Panc1 (cell line): ENCODE measurements around the gene SUPT5H. TPM values are rescaled to one million over a fixed set of nuclear protein-coding genes. Genes with fewer than 3 reads are reported as not detected.

Experiments used
- ATAC-seq: fragments of 200-7000 bp; cut with Tn5 transposase; 2 replicates; pipeline ENCODE4 v1.9.1; 2020; ENCODE audit warnings: mild to moderate bottlenecking, moderate library complexity
- BruUV-seq: library from RNA; stranded (reverse); fragments of 400-500 nt; replicated peaks from 2 replicates; lab custom pipeline; 2021; lab: Mats Ljungman, UMichigan
- CTCF ChIA-PET: fragments of 300-600 bp; sonication (Branson Sonifier 250); formaldehyde crosslinking; loops from one replicate; lab custom pipeline; 2022; ENCODE audit warnings: antibody characterized with exemption; lab: Charles Lee
- POLR2A ChIA-PET: fragments of 300-600 bp; sonication (Branson Sonifier 250); formaldehyde crosslinking; loops from one replicate; lab custom pipeline; 2022; ENCODE audit warnings: antibody characterized with exemption; lab: Charles Lee
- DNase-seq: peaks from one replicate; pipeline ENCODE4 v3.0.0-alpha.2; 2010; ENCODE audit warnings: low read depth, low spot score
- H3K27ac ChIP-seq: 2 replicates; pipeline ENCODE4 v1.5.1; 2011; ENCODE audit warnings: mild to moderate bottlenecking, low read length, inconsistent platforms
- H3K27me3 ChIP-seq: fragments of 200-500 bp; sonication (Bioruptor generic); 2 replicates; pipeline ENCODE4 v1.6.0; 2014; ENCODE audit warnings: low read length, inconsistent platforms; ENCODE audit not compliant: control insufficient read depth, insufficient read depth
- H3K36me3 ChIP-seq: fragments of 200-500 bp; sonication (Bioruptor generic); 2 replicates; pipeline ENCODE4 v1.5.1; 2014; ENCODE audit warnings: inconsistent platforms, mild to moderate bottlenecking, low read length, moderate library complexity; ENCODE audit not compliant: control insufficient read depth, insufficient read depth
- H3K4me1 ChIP-seq: 2 replicates; pipeline ENCODE4 v1.5.1; 2011; ENCODE audit warnings: inconsistent platforms, mild to moderate bottlenecking, low read length, moderate library complexity; ENCODE audit not compliant: control insufficient read depth, insufficient read depth
- H3K4me3 ChIP-seq, 2 experiments: 2 replicates each; pipeline ENCODE4 v1.5.1; 2011 to 2012; ENCODE audit warnings: low read depth in 2 of 2, low read length in 2 of 2, mild to moderate bottlenecking in 2 of 2, inconsistent platforms in 1 of 2, moderate library complexity in 1 of 2
- H3K9me3 ChIP-seq: fragments of 200-500 bp; sonication (Bioruptor generic); 2 replicates; pipeline ENCODE4 v1.5.1; 2014; ENCODE audit warnings: low read depth, mild to moderate bottlenecking, inconsistent platforms, low read length, moderate library complexity; ENCODE audit not compliant: control insufficient read depth, insufficient read depth
- CTCF ChIP-seq: fragments of 450-650 bp; IDR thresholded peaks from 2 replicates; pipeline ENCODE4 v1.5.1; 2017; ENCODE audit warnings: mild to moderate bottlenecking
- POLR2AphosphoS5 ChIP-seq: IDR thresholded peaks from 2 replicates; pipeline ENCODE4 v1.6.1; 2012; ENCODE audit warnings: mild to moderate bottlenecking, low read depth, low read length, moderate library complexity
- SIN3A ChIP-seq: IDR thresholded peaks from 2 replicates; pipeline ENCODE4 v1.6.1; 2012; ENCODE audit warnings: low read depth, mild to moderate bottlenecking, low read length, moderate library complexity, borderline replicate concordance; ENCODE audit not compliant: insufficient read depth
- TCF7L2 ChIP-seq: IDR thresholded peaks from 2 replicates; pipeline ENCODE4 v1.6.1; 2011; ENCODE audit warnings: mild to moderate bottlenecking, low read depth, low read length, inconsistent platforms
- in situ Hi-C: cut with HindIII; loops from 2 replicates; pipeline ENCODE4 v1.10.0; 2016; ENCODE audit warnings: low sequenced_read_pairs, low pct_unique_long_range_greater_than_20kb
- intact Hi-C: fragments of 100-400 bp; cut with micrococcal nuclease; formaldehyde crosslinking; loops from one replicate; pipeline ENCODE4 v1.10.0; 2022; ENCODE audit not compliant: unreplicated experiment
- total RNA-seq: library from RNA; stranded (reverse); gene quantifications from one replicate; pipeline ENCODE4 v1.2.1, GENCODE V29; 2021; ENCODE audit not compliant: unreplicated experiment
- TF ChIP-seq, protein P1 (sequence below), 2 experiments: IDR thresholded peaks; 2 replicates each; pipeline ENCODE4 v1.6.1; 2011 to 2012; ENCODE audit warnings: low read depth in 2 of 2, control low read depth in 1 of 2, low read length in 1 of 2, mild to moderate bottlenecking in 1 of 2, moderate library complexity in 1 of 2; ENCODE audit not compliant: insufficient read depth in 1 of 2

Gene SUPT5H
- total RNA-seq, 1 experiment from 2014 or later: 1,614 TPM

GRCh38 chr19:39463403-39463802 lies 18.0 kb downstream of the SUPT5H start:
- Histone ChIP-seq H3K4me3 (no peak overlapping the region), H3K27me3 (no peaks in the 10 kb centered on the region), H3K4me1 (no peaks in the 10 kb centered on the region), H3K9me3 (no peaks in the 10 kb centered on the region), H3K27ac (no peak overlapping the region), H3K36me3 (peaks cover 73% of the 10 kb centered on the region)
- in situ Hi-C loops: no loop called here
- no TSS peak for BruUV-seq
- TF ChIP-seq POLR2AphosphoS5 (no peak), SIN3A (no peak), CTCF (no peak), TCF7L2 (no peak)
- TF ChIP-seq, protein P1, sequence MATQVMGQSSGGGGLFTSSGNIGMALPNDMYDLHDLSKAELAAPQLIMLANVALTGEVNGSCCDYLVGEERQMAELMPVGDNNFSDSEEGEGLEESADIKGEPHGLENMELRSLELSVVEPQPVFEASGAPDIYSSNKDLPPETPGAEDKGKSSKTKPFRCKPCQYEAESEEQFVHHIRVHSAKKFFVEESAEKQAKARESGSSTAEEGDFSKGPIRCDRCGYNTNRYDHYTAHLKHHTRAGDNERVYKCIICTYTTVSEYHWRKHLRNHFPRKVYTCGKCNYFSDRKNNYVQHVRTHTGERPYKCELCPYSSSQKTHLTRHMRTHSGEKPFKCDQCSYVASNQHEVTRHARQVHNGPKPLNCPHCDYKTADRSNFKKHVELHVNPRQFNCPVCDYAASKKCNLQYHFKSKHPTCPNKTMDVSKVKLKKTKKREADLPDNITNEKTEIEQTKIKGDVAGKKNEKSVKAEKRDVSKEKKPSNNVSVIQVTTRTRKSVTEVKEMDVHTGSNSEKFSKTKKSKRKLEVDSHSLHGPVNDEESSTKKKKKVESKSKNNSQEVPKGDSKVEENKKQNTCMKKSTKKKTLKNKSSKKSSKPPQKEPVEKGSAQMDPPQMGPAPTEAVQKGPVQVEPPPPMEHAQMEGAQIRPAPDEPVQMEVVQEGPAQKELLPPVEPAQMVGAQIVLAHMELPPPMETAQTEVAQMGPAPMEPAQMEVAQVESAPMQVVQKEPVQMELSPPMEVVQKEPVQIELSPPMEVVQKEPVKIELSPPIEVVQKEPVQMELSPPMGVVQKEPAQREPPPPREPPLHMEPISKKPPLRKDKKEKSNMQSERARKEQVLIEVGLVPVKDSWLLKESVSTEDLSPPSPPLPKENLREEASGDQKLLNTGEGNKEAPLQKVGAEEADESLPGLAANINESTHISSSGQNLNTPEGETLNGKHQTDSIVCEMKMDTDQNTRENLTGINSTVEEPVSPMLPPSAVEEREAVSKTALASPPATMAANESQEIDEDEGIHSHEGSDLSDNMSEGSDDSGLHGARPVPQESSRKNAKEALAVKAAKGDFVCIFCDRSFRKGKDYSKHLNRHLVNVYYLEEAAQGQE (IDR thresholded peaks at IDR 0.05; ENCODE audit: insufficient read depth in 1 of 2, low read depth in 2 of 2, low read length in 1 of 2): no peak
- POLR2A ChIA-PET: interaction anchor here (0.7 to 2.0 kb wide), 7 partner anchors 18 to 898 kb away, joined by 3 to 16 read pairs (median 7); partner anchors contain the start of genes DLL3, RPS16 and SUPT5H
- intact Hi-C loops: no loop called here
- ATAC-seq (no peak), DNase-seq (no peak)
- CTCF ChIA-PET: interaction anchor here (0.6 to 4.7 kb wide), 7 partner anchors 10 to 451 kb away, joined by 3 to 57 read pairs (median 6); partner anchors contain the start of genes DLL3 and SUPT5H

GRCh38 chr19:39465956-39466747 lies 20.8 kb downstream of the SUPT5H start:
- no peaks in the 10 kb centered on the region for H3K4me1 ChIP-seq
- no TSS peak for BruUV-seq
- H3K27ac ChIP-seq: no peak overlapping the region
- H3K4me3 ChIP-seq: no peak overlapping the region
- ATAC-seq: no peak
- intact Hi-C loops: no loop called here
- H3K9me3 ChIP-seq: no peaks in the 10 kb centered on the region
- no peak for TF ChIP-seq CTCF
- no peak for TF ChIP-seq POLR2AphosphoS5
- TF ChIP-seq, protein P1 (IDR thresholded peaks at IDR 0.05; ENCODE audit: insufficient read depth in 1 of 2, low read depth in 2 of 2, low read length in 1 of 2): no peak
- TF ChIP-seq TCF7L2: no peak
- TF ChIP-seq SIN3A: no peak
- ChIA-PET POLR2A (interaction anchor here (0.6 to 2.1 kb wide), 2 partner anchors 30 to 72 kb away, joined by 3 to 8 read pairs; partner anchors contain the start of gene RPS16), CTCF (interaction anchor here (0.6 to 4.7 kb wide), 5 partner anchors 9 to 36 kb away, joined by 3 to 57 read pairs (median 5); no protein-coding TSS in a partner anchor)
- in situ Hi-C loops: no loop called here
- H3K27me3 ChIP-seq: no peaks in the 10 kb centered on the region
- H3K36me3 ChIP-seq: peaks cover 78% of the 10 kb centered on the region
- DNase-seq: no peak
